Sciatic nerve (tissue), 2 donors: Measurements from ENCODE around the gene HPSE2. TPM values are rescaled to one million over a fixed set of nuclear protein-coding genes. Genes with fewer than 3 reads are reported as not detected.

Experiments
- ATAC-seq: fragments of 200-7000 bp; cut with Tn5 transposase; one replicate; pipeline ENCODE4 v1.9.1; 2020; ENCODE audit warnings: mild to moderate bottlenecking, moderate library complexity
- DNase-seq: peaks from one replicate; pipeline ENCODE4 v3.0.0-alpha.2; 2020; ENCODE audit warnings: low spot score
- intact Hi-C: fragments of 100-400 bp; cut with DNase I; formaldehyde crosslinking; loops from one replicate; pipeline ENCODE4 v1.14.2; 2022
- total RNA-seq: library from RNA; stranded (reverse); fragmentation: NEBNext Ultra II Directional; extraction: Animal tissue kit (Norgen Biotek cat#: 25700); gene quantifications from one replicate; pipeline ENCODE4 v1.2.1, GENCODE V29; 2021
- donor health status: DM: no; HTN: no; CAD: no.
- donor health status: DM: no; HTN: no; CAD: no.

HPSE2 gene
- total RNA-seq, 1 donor from 2014 or later, result 1.7 TPM

GRCh38 chr10:98808282-98808892 lies 427.3 kb downstream of the HPSE2 start:
- DNase-seq (no peak), ATAC-seq (no peak)
- intact Hi-C loops, result no loop called here

GRCh38 chr10:98800263-98800662 lies 435.4 kb downstream of the HPSE2 start:
- intact Hi-C loops, result no loop called here
- no peak for DNase-seq
- no peak for ATAC-seq

- intact Hi-C loops, result no loop called here
- no peak for DNase-seq
- ATAC-seq, result no peak
Observed at GRCh38 chr10:98795467-98795866, 440.2 kb downstream of the HPSE2 start.

GRCh38 chr10:98790817-98791216 lies 444.8 kb downstream of the HPSE2 start:
- DNase-seq (no peak), ATAC-seq (no peak)
- intact Hi-C loops, result no loop called here

- intact Hi-C loops, result no loop called here
- DNase-seq (no peak), ATAC-seq (no peak)
Observed at GRCh38 chr10:98778277-98778759, 457.3 kb downstream of the HPSE2 start.

GRCh38 chr10:98758463-98758862 lies 477.2 kb downstream of the HPSE2 start:
- no peak for ATAC-seq
- intact Hi-C loops, result no loop called here
- no peak for DNase-seq

- intact Hi-C loops, result no loop called here
- DNase-seq (no peak), ATAC-seq (no peak)
Observed at GRCh38 chr10:98748298-98748697, 487.4 kb downstream of the HPSE2 start.

- no peak for ATAC-seq
- DNase-seq, result no peak
- intact Hi-C loops, result no loop called here
Observed at GRCh38 chr10:98745645-98746044, 490.0 kb downstream of the HPSE2 start.

GRCh38 chr10:98720551-98720950 lies 515.1 kb downstream of the HPSE2 start:
- ATAC-seq, result no peak
- no peak for DNase-seq
- intact Hi-C loops, result no loop called here

GRCh38 chr10:98713586-98713985 lies 522.1 kb downstream of the HPSE2 start:
- intact Hi-C loops, result no loop called here
- ATAC-seq, result no peak
- DNase-seq, result no peak

- no peak for ATAC-seq
- DNase-seq, result no peak
- intact Hi-C loops, result no loop called here
Observed at GRCh38 chr10:98696516-98696915, 539.1 kb downstream of the HPSE2 start.

- ATAC-seq (no peak), DNase-seq (no peak)
- intact Hi-C loops, result no loop called here
Observed at GRCh38 chr10:98694883-98695282, 540.8 kb downstream of the HPSE2 start.

- ATAC-seq, result no peak
- intact Hi-C loops, result no loop called here
- DNase-seq, result no peak
Observed at GRCh38 chr10:98694014-98694413, 541.6 kb downstream of the HPSE2 start.

- DNase-seq, result no peak
- intact Hi-C loops, result no loop called here
- ATAC-seq, result no peak
Observed at GRCh38 chr10:98687685-98688084, 548.0 kb downstream of the HPSE2 start.

GRCh38 chr10:98684019-98684899 lies 551.4 kb downstream of the HPSE2 start:
- DNase-seq (no peak), ATAC-seq (no peak)
- intact Hi-C loops, result no loop called here

GRCh38 chr10:98676895-98677294 lies 558.8 kb downstream of the HPSE2 start:
- DNase-seq (no peak), ATAC-seq (no peak)
- intact Hi-C loops, result no loop called here

- no peak for ATAC-seq
- no peak for DNase-seq
- intact Hi-C loops, result no loop called here
Observed at GRCh38 chr10:98675902-98676301, 559.8 kb downstream of the HPSE2 start.

GRCh38 chr10:98673171-98673782 lies 562.4 kb downstream of the HPSE2 start:
- DNase-seq, result no peak

GRCh38 chr10:98667081-98667480 lies 568.6 kb downstream of the HPSE2 start:
- no peak for ATAC-seq
- no peak for DNase-seq
- intact Hi-C loops, result no loop called here

More at GRCh38 chr10:98673171-98673782, 562.4 kb downstream of the HPSE2 start:
- intact Hi-C loops, result no loop called here
- no peak for ATAC-seq

- no peak for ATAC-seq
- no peak for DNase-seq
- intact Hi-C loops, result no loop called here
Observed at GRCh38 chr10:98666276-98666675, 569.4 kb downstream of the HPSE2 start.
